Neutrophil (primary cell): Measurements from ENCODE around the gene CEP95.

Source experiments
- H3K27ac ChIP-seq: fragments of 200-600 bp; sonication (generic); 2 replicates; pipeline ENCODE4 v1.5.1; 2016; ENCODE audit warnings: mild to moderate bottlenecking, moderate library complexity
- H3K27me3 ChIP-seq: fragments of 200-600 bp; sonication (generic); 2 replicates; pipeline ENCODE4 v1.6.0; 2016; ENCODE audit warnings: mild to moderate bottlenecking
- H3K36me3 ChIP-seq: fragments of 200-600 bp; sonication (generic); 2 replicates; pipeline ENCODE4 v1.5.1; 2017
- H3K4me1 ChIP-seq, 2 experiments: fragments of 200-600 bp in 1 of 2; sonication (generic) in 1 of 2; 1 replicate in 1 of 2; 2 replicates in 1 of 2; pipeline versions ENCODE4 v1.5.1 to v1.6.1; 2013 to 2016; ENCODE audit warnings: low read depth in 1 of 2, low read length in 1 of 2, mild to moderate bottlenecking in 1 of 2, moderate library complexity in 1 of 2; ENCODE audit not compliant: control insufficient read depth in 1 of 2, insufficient read depth in 1 of 2
- H3K4me3 ChIP-seq, 2 experiments: fragments of 200-600 bp in 1 of 2; sonication (generic) in 1 of 2; 1 replicate in 1 of 2; 2 replicates in 1 of 2; pipeline ENCODE4 v1.5.1; 2013 to 2016; ENCODE audit warnings: low read depth in 1 of 2, low read length in 1 of 2, mild to moderate bottlenecking in 1 of 2, moderate library complexity in 1 of 2
- H3K9me3 ChIP-seq: fragments of 200-600 bp; sonication (generic); 2 replicates; pipeline ENCODE4 v1.5.1; 2016
- CTCF ChIP-seq: fragments of 200-600 bp; sonication (generic); IDR thresholded peaks from 2 replicates; pipeline ENCODE4 v1.5.1; 2016; ENCODE audit warnings: antibody characterized with exemption

The CEP95 gene

GRCh38 chr17:64500862-64501765 is 5.7 kb upstream of the CEP95 start:
- no peak overlapping the region for H3K4me3 ChIP-seq
- TF ChIP-seq CTCF = no peak
- H3K4me1 ChIP-seq = peaks cover 31 to 35% of the 10 kb centered on the region in 2 experiments
- H3K27me3 ChIP-seq = no peaks in the 10 kb centered on the region
- H3K27ac ChIP-seq = peak overlapping the region; percentile 23
- peaks cover 9% of the 10 kb centered on the region for H3K9me3 ChIP-seq
- H3K36me3 ChIP-seq = peaks cover 74% of the 10 kb centered on the region

GRCh38 chr17:64502021-64502420 is 4.8 kb upstream of the CEP95 start:
- Histone ChIP-seq H3K36me3 (peaks cover 74% of the 10 kb centered on the region), H3K4me3 (no peak overlapping the region), H3K27ac (no peak overlapping the region), H3K27me3 (no peaks in the 10 kb centered on the region), H3K4me1 (peaks cover 26 to 29% of the 10 kb centered on the region in 2 experiments), H3K9me3 (peaks cover 9% of the 10 kb centered on the region)
- TF ChIP-seq CTCF = no peak

- no peak overlapping the region for H3K4me3 ChIP-seq
- H3K27me3 ChIP-seq = no peaks in the 10 kb centered on the region
- peaks cover 9% of the 10 kb centered on the region for H3K9me3 ChIP-seq
- peaks cover 26 to 27% of the 10 kb centered on the region in 2 experiments for H3K4me1 ChIP-seq
- no peak for TF ChIP-seq CTCF
- peaks cover 70% of the 10 kb centered on the region for H3K36me3 ChIP-seq
- H3K27ac ChIP-seq = peak overlapping the region; percentile 8
Measured at GRCh38 chr17:64502809-64503208, 4.0 kb upstream of the CEP95 start.

GRCh38 chr17:64503341-64503740 is 3.4 kb upstream of the CEP95 start:
- H3K27me3 ChIP-seq = no peaks in the 10 kb centered on the region
- H3K4me3 ChIP-seq = no peak overlapping the region
- H3K36me3 ChIP-seq = peaks cover 64% of the 10 kb centered on the region
- H3K9me3 ChIP-seq = peaks cover 9% of the 10 kb centered on the region
- H3K27ac ChIP-seq = peak overlapping the region; percentile 8
- peaks cover 30 to 31% of the 10 kb centered on the region in 2 experiments for H3K4me1 ChIP-seq
- TF ChIP-seq CTCF = no peak

GRCh38 chr17:64503821-64504768 is 2.7 kb upstream of the CEP95 start:
- Histone ChIP-seq H3K4me1 (peaks cover 31 to 32% of the 10 kb centered on the region in 2 experiments), H3K27ac (peak overlapping the region; percentile 98), H3K36me3 (peaks cover 57% of the 10 kb centered on the region), H3K9me3 (peaks cover 9% of the 10 kb centered on the region), H3K4me3 (peak overlapping the region; percentile 95 to 100), H3K27me3 (no peaks in the 10 kb centered on the region)
- no peak for TF ChIP-seq CTCF
